HEK293 (cell line): Measurements from ENCODE around the gene B4GALT3.

Experiments
- BCL11A ChIP-seq: fragments of 450-650 bp; formaldehyde crosslinking; IDR thresholded peaks from 2 replicates; pipeline ENCODE4 v1.5.1; 2016; ENCODE audit warnings: low read depth, missing biosample characterization, missing genetic modification characterization
- BCL11B ChIP-seq: fragments of 450-650 bp; formaldehyde crosslinking; IDR thresholded peaks from 2 replicates; pipeline ENCODE4 v1.5.1; 2016; ENCODE audit warnings: low read depth, missing biosample characterization, missing genetic modification characterization
- EGR2 ChIP-seq: fragments of 450-650 bp; formaldehyde crosslinking; IDR thresholded peaks from 2 replicates; pipeline ENCODE4 v1.5.1; 2016; ENCODE audit warnings: low read depth, missing biosample characterization, missing genetic modification characterization
- GLI2 ChIP-seq: fragments of 450-650 bp; formaldehyde crosslinking; IDR thresholded peaks from 2 replicates; pipeline ENCODE4; 2017; ENCODE audit warnings: missing biosample characterization, missing genetic modification characterization, low read depth, borderline replicate concordance
- GLIS2 ChIP-seq: fragments of 450-650 bp; formaldehyde crosslinking; IDR thresholded peaks from 2 replicates; pipeline ENCODE4 v1.5.1; 2016; ENCODE audit warnings: missing biosample characterization, missing genetic modification characterization
- OSR2 ChIP-seq: fragments of 450-650 bp; formaldehyde crosslinking; IDR thresholded peaks from 2 replicates; pipeline ENCODE4 v1.5.1; 2016; ENCODE audit warnings: missing biosample characterization, missing genetic modification characterization
- OVOL3 ChIP-seq: fragments of 450-650 bp; formaldehyde crosslinking; IDR thresholded peaks from 2 replicates; pipeline ENCODE4 v1.5.1; 2016; ENCODE audit warnings: missing biosample characterization, missing genetic modification characterization
- PBX3 ChIP-seq: sonication (generic); formaldehyde crosslinking; IDR thresholded peaks from 2 replicates; pipeline ENCODE4 v1.8.1; 2022; ENCODE audit warnings: mild to moderate bottlenecking, moderate library complexity, missing genetic modification reagents
- PRDM10 ChIP-seq: fragments of 450-650 bp; formaldehyde crosslinking; IDR thresholded peaks from 2 replicates; pipeline ENCODE4 v1.5.1; 2016; ENCODE audit warnings: missing biosample characterization, missing genetic modification characterization
- RBAK ChIP-seq: fragments of 450-650 bp; formaldehyde crosslinking; IDR thresholded peaks from 2 replicates; pipeline ENCODE4 v1.5.1; 2016; ENCODE audit warnings: missing biosample characterization, missing genetic modification characterization
- ZBTB17 ChIP-seq: fragments of 450-650 bp; formaldehyde crosslinking; IDR thresholded peaks from 2 replicates; pipeline ENCODE4 v1.5.1; 2016; ENCODE audit warnings: missing biosample characterization, missing genetic modification characterization
- ZBTB20 ChIP-seq: fragments of 450-650 bp; formaldehyde crosslinking; IDR thresholded peaks from 2 replicates; pipeline ENCODE4 v1.5.1; 2016; ENCODE audit warnings: missing biosample characterization, missing genetic modification characterization
- ZBTB21 ChIP-seq: fragments of 450-650 bp; formaldehyde crosslinking; IDR thresholded peaks from 2 replicates; pipeline ENCODE4 v1.5.1; 2017; ENCODE audit warnings: missing biosample characterization, missing genetic modification characterization
- ZBTB26 ChIP-seq: fragments of 450-650 bp; formaldehyde crosslinking; optimal IDR thresholded peaks from 2 replicates; pipeline ENCODE3; 2016; ENCODE audit warnings: missing biosample characterization, mild to moderate bottlenecking, missing genetic modification characterization
- ZBTB48 ChIP-seq: fragments of 450-650 bp; formaldehyde crosslinking; IDR thresholded peaks from 2 replicates; pipeline ENCODE4 v1.5.1; 2016; ENCODE audit warnings: missing biosample characterization, missing genetic modification characterization
- ZBTB8A ChIP-seq: fragments of 450-650 bp; formaldehyde crosslinking; IDR thresholded peaks from 2 replicates; pipeline ENCODE4 v1.5.1; 2016; ENCODE audit warnings: missing biosample characterization, missing genetic modification characterization
- ZFHX2 ChIP-seq: fragments of 450-650 bp; formaldehyde crosslinking; conservative IDR thresholded peaks from 2 replicates; pipeline ENCODE4 v1.5.1; 2016; ENCODE audit warnings: missing biosample characterization, missing genetic modification characterization
- ZFP69B ChIP-seq: fragments of 450-650 bp; formaldehyde crosslinking; IDR thresholded peaks from 2 replicates; pipeline ENCODE4 v1.5.1; 2016; ENCODE audit warnings: missing biosample characterization, missing genetic modification characterization
- ZIC2 ChIP-seq: fragments of 450-650 bp; formaldehyde crosslinking; IDR thresholded peaks from 2 replicates; pipeline ENCODE4 v1.5.1; 2016; ENCODE audit warnings: missing biosample characterization, missing genetic modification characterization
- ZNF133 ChIP-seq: fragments of 450-650 bp; formaldehyde crosslinking; IDR thresholded peaks from 2 replicates; pipeline ENCODE4 v1.5.1; 2016; ENCODE audit warnings: missing biosample characterization, missing genetic modification characterization
- ZNF2 ChIP-seq: fragments of 450-650 bp; formaldehyde crosslinking; IDR thresholded peaks from 2 replicates; pipeline ENCODE4 v1.5.1; 2016; ENCODE audit warnings: missing biosample characterization, missing genetic modification characterization
- ZNF211 ChIP-seq: fragments of 450-650 bp; formaldehyde crosslinking; IDR thresholded peaks from 2 replicates; pipeline ENCODE4 v1.5.1; 2016; ENCODE audit warnings: low read depth, missing biosample characterization, missing genetic modification characterization
- ZNF292 ChIP-seq: fragments of 450-650 bp; formaldehyde crosslinking; IDR thresholded peaks from 2 replicates; pipeline ENCODE4 v1.5.1; 2016; ENCODE audit warnings: low read depth, missing biosample characterization, missing genetic modification characterization, borderline replicate concordance
- ZNF544 ChIP-seq: fragments of 450-650 bp; formaldehyde crosslinking; IDR thresholded peaks from 2 replicates; pipeline ENCODE4 v1.5.0; 2017; ENCODE audit warnings: missing biosample characterization, missing genetic modification characterization
- ZNF548 ChIP-seq: fragments of 450-650 bp; formaldehyde crosslinking; IDR thresholded peaks from 2 replicates; pipeline ENCODE4 v1.5.1; 2016; ENCODE audit warnings: missing biosample characterization, missing genetic modification characterization
- ZNF549 ChIP-seq: fragments of 450-650 bp; IDR thresholded peaks from 2 replicates; pipeline ENCODE4 v1.5.1; 2018; ENCODE audit warnings: missing biosample characterization, missing genetic modification characterization, mild to moderate bottlenecking, inconsistent platforms, moderate library complexity
- ZNF555 ChIP-seq: fragments of 450-650 bp; formaldehyde crosslinking; conservative IDR thresholded peaks from 2 replicates; pipeline ENCODE4 v1.5.1; 2017; ENCODE audit warnings: missing biosample characterization, mild to moderate bottlenecking, missing genetic modification characterization, inconsistent platforms
- ZNF560 ChIP-seq: fragments of 450-650 bp; formaldehyde crosslinking; IDR thresholded peaks from 2 replicates; pipeline ENCODE4 v1.5.1; 2017; ENCODE audit warnings: missing biosample characterization, missing genetic modification characterization, borderline replicate concordance
- ZNF624 ChIP-seq: fragments of 450-650 bp; formaldehyde crosslinking; IDR thresholded peaks from 2 replicates; pipeline ENCODE4 v1.5.1; 2017; ENCODE audit warnings: missing biosample characterization, missing genetic modification characterization
- ZNF692 ChIP-seq: fragments of 450-650 bp; formaldehyde crosslinking; IDR thresholded peaks from 2 replicates; pipeline ENCODE4 v1.5.1; 2016; ENCODE audit warnings: missing biosample characterization, missing genetic modification characterization
- ZNF777 ChIP-seq: fragments of 450-650 bp; formaldehyde crosslinking; IDR thresholded peaks from 2 replicates; pipeline ENCODE4 v1.5.1; 2017; ENCODE audit warnings: missing biosample characterization, missing genetic modification characterization, borderline replicate concordance
- ZSCAN4 ChIP-seq: fragments of 450-650 bp; formaldehyde crosslinking; IDR thresholded peaks from 2 replicates; pipeline ENCODE4 v1.5.1; 2017; ENCODE audit warnings: missing biosample characterization, missing genetic modification characterization

B4GALT3 gene

GRCh38 chr1:161165742-161166668 is 11.3 kb downstream of the B4GALT3 start, which contains the start of gene PPOX (continued):
- no peak for TF ChIP-seq ZNF549
- no peak for TF ChIP-seq ZSCAN4
- TF ChIP-seq ZBTB26 (tag by site-specific recombination), result peak; percentile 72
- no peak for TF ChIP-seq GLIS2 (tag by site-specific recombination)
- peak; percentile 43; the same call in 1 of the 2 replicates for TF ChIP-seq ZBTB8A (tag by site-specific recombination)
- TF ChIP-seq ZBTB21, result no peak
- peak; percentile 31; the same call in 1 of the 2 replicates for TF ChIP-seq OSR2 (tag by site-specific recombination)
- TF ChIP-seq ZNF560 (tag by site-specific recombination), result no peak
- TF ChIP-seq RBAK (tag by site-specific recombination), result no peak
- no peak for TF ChIP-seq PBX3 (CRISPR knock-in tag)
- no peak for TF ChIP-seq ZNF548 (tag by site-specific recombination)
- TF ChIP-seq ZIC2 (tag by site-specific recombination), result no peak
- peak; percentile 44 for TF ChIP-seq ZBTB48 (tag by site-specific recombination)
- TF ChIP-seq BCL11A (tag by site-specific recombination), result no peak; the same call in 1 of the 2 replicates
- 0 out of 2 replicates have a peak, but pooled peaks have one; percentile 13 for TF ChIP-seq ZNF692 (tag by site-specific recombination)
- TF ChIP-seq ZNF777 (tag by site-specific recombination), result no peak
- TF ChIP-seq ZNF133 (tag by site-specific recombination), result no peak
- peak; percentile 99 for TF ChIP-seq ZBTB17 (tag by site-specific recombination)
- peak; percentile 68 for TF ChIP-seq BCL11B (tag by site-specific recombination)
- no peak for TF ChIP-seq ZNF555 (tag by site-specific recombination)
- peak; percentile 99 for TF ChIP-seq PRDM10
- TF ChIP-seq GLI2 (tag by site-specific recombination), result no peak
- no peak for TF ChIP-seq ZNF624 (tag by site-specific recombination)
- TF ChIP-seq ZFHX2 (tag by site-specific recombination), result peak; percentile 86
- no peak; the same call in none of the 2 replicates for TF ChIP-seq ZNF2 (tag by site-specific recombination)
- peak; percentile 12; the same call in 1 of the 2 replicates for TF ChIP-seq ZFP69B (tag by site-specific recombination)
- peak; percentile 60; the same call in 1 of the 2 replicates for TF ChIP-seq ZBTB20 (tag by site-specific recombination)
- peak; percentile 87 for TF ChIP-seq EGR2
- TF ChIP-seq OVOL3 (tag by site-specific recombination), result no peak; the same call in 1 of the 2 replicates
- TF ChIP-seq ZNF544, result no peak
- no peak for TF ChIP-seq ZNF211 (tag by site-specific recombination)
- TF ChIP-seq ZNF292, result no peak
